Neural cell (in vitro differentiated cells): ENCODE measurements around the gene FAM83C.

Experiments used
- EP300 ChIP-seq: fragments of 450-650 bp; conservative IDR thresholded peaks from 2 replicates; pipeline ENCODE4 v1.6.1; 2014; ENCODE audit warnings: antibody characterized with exemption, mild to moderate bottlenecking, moderate library complexity; ENCODE audit not compliant: poor library complexity, severe bottlenecking
- POLR2AphosphoS5 ChIP-seq: IDR thresholded peaks from 2 replicates; pipeline ENCODE4 v1.6.1; 2012
- RAD21 ChIP-seq: fragments of 450-650 bp; conservative IDR thresholded peaks from 2 replicates; pipeline ENCODE4 v1.6.1; 2014; ENCODE audit warnings: antibody characterized with exemption, mild to moderate bottlenecking, moderate library complexity
- TAF1 ChIP-seq: IDR thresholded peaks from 2 replicates; pipeline ENCODE4 v1.6.1; 2012; ENCODE audit warnings: low read depth
- TF ChIP-seq, protein P1 (sequence below): fragments of 450-650 bp; IDR thresholded peaks from 2 replicates; pipeline ENCODE4 v1.5.1; 2014; ENCODE audit warnings: antibody characterized with exemption, mild to moderate bottlenecking, moderate library complexity; ENCODE audit not compliant: poor library complexity, severe bottlenecking

- TF ChIP-seq, protein P1, sequence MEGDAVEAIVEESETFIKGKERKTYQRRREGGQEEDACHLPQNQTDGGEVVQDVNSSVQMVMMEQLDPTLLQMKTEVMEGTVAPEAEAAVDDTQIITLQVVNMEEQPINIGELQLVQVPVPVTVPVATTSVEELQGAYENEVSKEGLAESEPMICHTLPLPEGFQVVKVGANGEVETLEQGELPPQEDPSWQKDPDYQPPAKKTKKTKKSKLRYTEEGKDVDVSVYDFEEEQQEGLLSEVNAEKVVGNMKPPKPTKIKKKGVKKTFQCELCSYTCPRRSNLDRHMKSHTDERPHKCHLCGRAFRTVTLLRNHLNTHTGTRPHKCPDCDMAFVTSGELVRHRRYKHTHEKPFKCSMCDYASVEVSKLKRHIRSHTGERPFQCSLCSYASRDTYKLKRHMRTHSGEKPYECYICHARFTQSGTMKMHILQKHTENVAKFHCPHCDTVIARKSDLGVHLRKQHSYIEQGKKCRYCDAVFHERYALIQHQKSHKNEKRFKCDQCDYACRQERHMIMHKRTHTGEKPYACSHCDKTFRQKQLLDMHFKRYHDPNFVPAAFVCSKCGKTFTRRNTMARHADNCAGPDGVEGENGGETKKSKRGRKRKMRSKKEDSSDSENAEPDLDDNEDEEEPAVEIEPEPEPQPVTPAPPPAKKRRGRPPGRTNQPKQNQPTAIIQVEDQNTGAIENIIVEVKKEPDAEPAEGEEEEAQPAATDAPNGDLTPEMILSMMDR = no peak
- TF ChIP-seq RAD21 (no peak), EP300 (no peak), POLR2AphosphoS5 (no peak), TAF1 (no peak)
Observed at GRCh38 chr20:35288325-35289060, 3.7 kb downstream of the FAM83C start.
